GM12801 (cell line): ENCODE data around the gene NGEF.

Experiments
- TF ChIP-seq, protein P1 (sequence below): IDR thresholded peaks from one replicate; pipeline ENCODE4 v1.5.1; 2011; ENCODE audit warnings: control low read depth; ENCODE audit not compliant: insufficient read length; ENCODE audit errors: extremely low read depth

Gene NGEF

DNA sequence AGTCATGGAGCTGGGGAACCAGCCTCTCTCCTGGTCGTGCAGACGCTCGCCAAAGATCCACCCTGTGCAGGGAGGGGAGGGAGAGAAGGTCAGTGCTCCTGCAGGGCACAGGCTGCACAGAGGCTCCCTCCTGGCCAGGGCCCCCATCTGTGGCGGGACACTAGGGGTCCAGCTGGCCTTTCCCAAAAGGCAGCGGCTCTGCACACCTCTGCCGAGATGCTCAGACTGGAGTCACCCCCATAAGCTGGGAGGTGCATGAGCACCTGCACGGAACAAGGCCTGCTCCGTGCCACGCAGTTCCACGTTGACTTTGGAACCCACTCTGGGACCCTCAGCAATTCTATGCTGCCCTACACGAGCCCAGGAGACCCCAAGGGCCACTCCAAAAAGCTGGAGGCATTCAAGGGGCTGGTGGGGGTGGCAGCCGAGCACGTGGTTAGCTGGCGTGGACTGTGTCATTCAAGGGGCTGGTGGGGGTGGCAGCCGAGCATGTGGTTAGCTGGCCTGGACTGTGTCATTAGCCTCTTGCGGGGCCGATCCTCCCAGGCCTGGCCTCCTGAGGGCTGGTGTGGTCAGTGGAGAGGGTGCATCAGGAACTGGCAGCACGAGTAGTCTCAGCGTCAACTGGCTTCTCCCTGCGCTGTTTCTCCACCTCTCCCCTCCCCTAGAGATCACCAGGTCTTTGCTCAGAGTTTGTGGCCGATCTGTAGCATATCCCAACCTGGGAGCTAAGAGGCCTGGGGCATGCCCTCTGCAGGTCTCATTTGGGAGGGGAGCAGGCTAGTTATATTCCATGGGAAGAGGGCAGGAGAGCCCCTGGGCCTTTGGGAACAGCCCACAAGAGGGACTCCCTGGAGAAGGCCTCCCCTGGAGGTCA is 133.2 kb downstream of the NGEF start:
- TF ChIP-seq, protein P1, sequence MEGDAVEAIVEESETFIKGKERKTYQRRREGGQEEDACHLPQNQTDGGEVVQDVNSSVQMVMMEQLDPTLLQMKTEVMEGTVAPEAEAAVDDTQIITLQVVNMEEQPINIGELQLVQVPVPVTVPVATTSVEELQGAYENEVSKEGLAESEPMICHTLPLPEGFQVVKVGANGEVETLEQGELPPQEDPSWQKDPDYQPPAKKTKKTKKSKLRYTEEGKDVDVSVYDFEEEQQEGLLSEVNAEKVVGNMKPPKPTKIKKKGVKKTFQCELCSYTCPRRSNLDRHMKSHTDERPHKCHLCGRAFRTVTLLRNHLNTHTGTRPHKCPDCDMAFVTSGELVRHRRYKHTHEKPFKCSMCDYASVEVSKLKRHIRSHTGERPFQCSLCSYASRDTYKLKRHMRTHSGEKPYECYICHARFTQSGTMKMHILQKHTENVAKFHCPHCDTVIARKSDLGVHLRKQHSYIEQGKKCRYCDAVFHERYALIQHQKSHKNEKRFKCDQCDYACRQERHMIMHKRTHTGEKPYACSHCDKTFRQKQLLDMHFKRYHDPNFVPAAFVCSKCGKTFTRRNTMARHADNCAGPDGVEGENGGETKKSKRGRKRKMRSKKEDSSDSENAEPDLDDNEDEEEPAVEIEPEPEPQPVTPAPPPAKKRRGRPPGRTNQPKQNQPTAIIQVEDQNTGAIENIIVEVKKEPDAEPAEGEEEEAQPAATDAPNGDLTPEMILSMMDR, result no peak

DNA sequence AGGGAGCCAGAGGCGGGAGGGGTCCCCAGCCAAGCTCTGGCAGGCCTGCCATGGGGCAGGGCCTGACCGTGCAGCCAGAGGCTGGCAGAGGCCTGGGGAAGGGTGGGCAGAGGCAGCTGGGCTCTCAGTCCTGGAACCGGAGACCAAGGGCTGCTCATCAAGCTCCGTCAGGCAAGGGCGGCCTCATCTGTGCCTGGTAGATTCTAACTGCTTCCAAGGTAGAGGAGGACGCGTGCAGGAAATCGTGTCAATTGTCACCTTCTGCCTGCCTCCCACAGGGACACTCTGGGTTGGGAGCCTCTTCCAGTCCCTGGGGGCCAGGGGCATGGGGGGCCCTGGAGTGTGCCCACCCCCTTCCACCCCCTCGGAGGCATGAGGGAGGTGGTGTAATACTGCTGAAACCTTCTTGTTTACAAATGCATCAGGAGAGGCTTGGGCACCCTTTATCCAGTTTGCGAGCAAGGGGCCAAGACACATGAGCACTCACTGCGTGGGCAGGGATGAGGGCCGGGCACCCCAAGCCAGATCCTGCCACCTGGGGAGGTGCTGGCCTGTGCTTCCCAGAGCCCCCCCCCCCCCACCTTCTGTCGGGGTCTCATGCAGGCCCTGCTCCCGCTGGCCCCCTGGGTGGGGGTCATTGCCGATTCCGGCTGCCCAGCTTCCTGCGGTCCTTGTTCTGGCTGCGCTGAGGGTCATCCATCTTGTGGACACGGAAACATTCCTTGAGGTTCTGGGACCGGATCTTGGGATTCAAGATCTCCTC is 134.0 kb downstream of the NGEF start:
- TF ChIP-seq, protein P1, result no peak

DNA sequence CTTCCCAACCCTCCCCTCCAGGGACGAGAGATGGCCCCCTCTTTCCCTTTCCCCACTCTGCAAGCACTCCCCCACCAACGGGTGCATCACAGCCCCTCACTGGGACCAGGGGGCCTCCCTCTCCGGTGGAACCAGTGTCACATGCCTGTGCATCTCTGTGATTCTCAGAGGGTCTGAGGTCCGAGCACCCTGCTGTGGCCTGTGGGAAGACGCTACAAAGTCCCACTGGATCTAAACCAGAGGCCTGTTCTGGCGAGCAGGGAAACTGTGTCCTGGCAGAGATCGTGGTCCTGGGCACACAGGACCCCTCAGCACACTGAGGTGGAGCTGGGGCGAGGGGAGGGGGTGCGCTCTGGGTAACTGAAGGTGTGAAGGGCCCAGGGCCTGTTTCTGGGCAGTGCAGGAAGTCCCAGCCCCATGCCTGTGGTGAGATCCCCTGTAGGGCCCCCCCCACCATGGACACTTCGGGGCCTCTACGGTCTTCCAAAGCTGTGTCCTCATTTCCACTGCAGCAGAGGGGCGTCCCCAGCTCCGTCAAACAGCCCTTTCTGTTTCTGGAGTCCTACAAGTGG is 135.0 kb downstream of the NGEF start:
- TF ChIP-seq, protein P1, result no peak

DNA sequence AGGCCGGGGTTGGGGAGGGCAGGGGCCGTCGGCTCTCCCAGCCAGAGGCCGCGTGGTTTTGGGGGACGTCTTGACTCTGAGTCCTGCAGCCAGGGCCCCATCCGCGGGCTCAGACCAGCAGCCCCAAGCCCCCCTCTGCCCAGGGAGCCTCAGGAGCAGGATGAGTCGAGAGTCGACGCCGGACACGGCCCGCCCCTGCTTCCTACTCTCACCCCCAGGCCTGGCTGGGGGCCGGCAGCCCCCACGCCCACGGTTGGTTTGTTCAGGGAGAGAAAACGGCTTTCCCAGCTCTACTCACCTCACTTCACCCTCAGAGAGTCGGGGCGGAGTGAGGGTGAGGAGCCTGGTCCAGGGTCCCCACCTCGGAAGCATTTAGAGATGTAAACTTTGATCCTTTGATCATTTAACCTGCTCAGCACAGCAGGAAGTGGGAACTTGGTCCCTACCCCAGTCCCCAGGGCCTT is 136.0 kb downstream of the NGEF start:
- TF ChIP-seq, protein P1, result no peak

DNA sequence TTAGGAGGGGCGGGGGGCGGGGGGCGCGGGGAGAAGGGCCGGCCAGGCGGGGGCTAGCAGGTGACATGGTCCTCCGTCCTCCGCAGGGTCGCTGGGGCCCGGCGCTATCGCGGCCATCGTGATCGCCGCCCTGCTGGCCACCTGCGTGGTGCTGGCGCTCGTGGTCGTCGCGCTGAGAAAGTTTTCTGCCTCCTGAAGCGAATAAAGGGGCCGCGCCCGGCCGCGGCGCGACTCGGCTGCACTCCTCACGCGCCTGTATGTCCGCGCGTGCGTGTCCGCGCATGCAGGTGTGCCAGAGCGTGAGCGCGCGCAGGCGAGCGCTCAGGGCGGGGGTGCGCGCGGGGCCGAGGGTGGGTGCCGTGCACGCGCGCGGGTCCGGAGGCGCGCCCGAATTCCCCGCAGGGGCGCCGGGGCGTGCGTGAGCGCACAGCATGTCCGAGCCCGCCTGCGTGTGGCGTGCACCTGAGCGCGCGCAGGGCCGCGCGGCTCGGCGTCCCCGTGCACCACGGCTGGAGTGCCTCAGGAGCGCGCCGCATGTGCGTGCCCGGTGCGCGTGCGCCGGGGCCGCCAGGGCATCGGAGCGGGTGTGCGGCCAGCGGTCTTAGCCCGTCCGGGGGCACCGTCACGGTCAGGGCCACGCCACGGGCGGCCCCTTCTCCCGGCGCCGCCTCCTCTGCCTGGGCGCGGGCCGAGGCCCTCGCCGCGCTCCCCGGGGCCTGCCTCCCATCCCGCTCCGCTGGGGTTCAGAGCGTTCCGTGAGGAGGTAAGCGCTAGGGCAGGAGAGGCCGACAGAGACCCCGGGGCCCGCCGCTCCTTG is 136.7 kb downstream of the NGEF start:
- TF ChIP-seq, protein P1, result no peak

DNA sequence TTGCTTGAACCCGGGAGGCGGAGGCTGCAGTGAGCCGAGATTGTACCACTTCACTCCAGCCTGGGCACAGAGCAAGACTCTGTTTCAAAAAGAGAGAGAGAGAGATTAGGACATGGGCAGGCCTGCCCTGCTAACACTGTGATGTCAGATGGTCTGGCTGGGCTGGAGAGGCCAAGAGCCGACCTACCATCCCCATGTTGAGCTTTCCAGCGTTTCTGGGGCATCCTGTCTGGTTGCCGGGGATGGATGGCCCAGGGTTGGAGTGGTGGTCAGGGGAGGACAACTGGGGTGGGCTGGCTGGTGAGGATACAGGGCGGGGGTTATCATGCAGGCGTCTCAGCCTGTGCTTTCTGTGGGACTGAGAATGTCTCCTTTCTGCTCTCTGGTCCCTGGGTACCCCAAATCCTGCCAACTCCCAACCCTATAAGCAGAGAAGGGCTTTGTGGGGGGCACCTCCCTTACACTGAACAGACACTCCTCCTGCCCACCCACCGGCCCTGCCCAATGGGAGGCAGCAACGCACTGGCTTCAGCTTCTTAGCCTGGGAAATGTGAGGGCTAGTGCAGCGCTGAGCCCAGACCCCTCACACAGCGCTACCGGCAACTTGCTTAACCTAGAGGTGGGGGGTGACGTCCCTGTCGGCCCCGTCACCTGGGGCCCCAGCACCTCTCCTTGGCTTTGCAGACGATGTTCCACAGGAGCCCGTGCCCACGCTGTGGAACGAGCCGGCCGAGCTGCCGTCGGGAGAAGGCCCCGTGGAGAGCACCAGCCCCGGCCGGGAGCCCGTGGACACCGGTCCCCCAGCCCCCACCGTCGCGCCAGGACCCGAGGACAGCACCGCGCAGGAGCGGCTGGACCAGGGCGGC is 137.6 kb downstream of the NGEF start:
- TF ChIP-seq, protein P1, result no peak
